Measurements from ENCODE around the gene MYH9. TPM values are rescaled to one million over a fixed set of nuclear protein-coding genes. Genes with fewer than 3 reads are reported as not detected.

MYH9 gene
- total RNA-seq, 1 donor from 2014 or later, result 122 TPM

DNA sequence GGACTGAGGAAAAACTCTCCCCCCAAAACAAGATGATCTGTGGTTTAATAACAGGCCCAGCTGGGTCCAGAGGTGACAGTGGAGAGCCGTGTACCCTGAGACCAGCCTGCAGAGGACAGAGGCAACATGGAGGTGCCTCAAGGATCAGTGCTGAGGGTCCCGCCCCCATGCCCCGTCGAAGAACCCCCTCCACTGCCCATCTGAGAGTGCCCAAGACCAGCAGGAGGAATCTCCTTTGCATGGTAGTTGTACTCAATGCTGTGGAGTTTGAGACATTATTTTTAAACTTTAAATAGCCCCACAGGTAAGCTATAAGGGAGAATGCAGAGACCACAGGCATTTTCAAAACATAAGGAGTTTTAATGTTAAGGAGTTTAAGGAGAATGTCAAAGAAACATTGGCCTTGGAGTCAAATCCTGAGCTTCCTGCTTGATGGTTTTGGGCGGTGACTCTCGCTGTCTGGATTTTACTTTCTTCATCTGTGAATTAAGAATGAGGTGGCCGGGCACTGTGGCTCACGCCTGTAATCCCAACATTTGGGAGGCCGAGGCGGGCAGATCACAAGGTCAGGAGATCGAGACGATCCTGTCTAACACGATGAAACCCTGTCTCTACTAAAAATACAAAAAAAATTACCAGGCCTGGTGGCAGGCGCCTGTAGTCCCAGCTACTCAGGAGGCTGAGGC is 128.0 kb downstream of the MYH9 start:
- H3K4me1 Mint-ChIP-seq (ENCODE audit: low read depth, unreplicated experiment), result peaks cover 7% of the 10 kb centered on the region

DNA sequence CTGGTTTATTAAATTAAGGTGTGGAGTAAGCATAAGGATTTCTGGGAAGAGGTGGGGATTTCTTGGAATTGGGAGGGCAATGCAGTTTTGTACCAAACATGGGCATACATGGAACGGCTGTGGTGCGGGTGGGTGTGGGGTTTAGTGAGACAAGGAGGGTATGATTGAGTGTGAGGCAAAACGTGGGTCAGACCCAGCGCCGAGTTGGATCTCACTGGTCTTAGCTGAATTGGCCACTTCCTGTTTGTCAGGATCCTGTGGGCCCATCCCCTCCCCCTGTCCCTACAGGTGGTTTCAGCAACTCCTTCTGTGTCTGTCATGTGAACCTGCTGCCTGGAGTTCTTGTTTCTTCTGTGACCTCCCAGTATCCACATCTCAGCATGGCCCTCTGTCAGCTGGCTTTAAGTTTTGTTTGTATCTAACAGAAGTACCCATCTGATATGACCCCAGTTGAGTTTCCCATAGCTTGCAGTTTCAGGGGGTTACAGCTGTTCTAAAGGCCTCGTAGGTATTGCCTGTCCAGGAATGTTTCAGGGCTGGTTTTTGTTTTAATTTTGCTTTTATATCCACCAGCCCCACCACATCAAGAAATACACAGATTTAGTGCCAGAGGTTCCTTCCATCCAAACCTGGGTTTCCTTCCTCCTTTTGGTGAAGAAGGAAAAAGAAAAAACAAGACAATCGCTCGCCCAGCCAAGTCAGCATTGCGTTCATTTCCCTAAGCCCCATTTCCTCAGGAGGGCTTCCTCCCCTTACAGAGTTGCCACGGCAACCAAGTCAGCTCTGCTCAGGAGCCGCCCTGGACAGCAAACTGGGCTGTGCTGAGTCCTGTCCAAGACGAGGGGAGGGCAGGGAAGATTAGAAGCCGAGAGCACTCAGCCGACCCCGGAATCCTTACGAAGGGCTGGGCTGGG is 128.8 kb downstream of the MYH9 start:
- no peak overlapping the region for H3K27ac Mint-ChIP-seq (ENCODE audit: unreplicated experiment)
- no peaks in the 10 kb centered on the region for H3K36me3 Mint-ChIP-seq (ENCODE audit: unreplicated experiment)
- H3K4me1 Mint-ChIP-seq (ENCODE audit: low read depth, unreplicated experiment), result peaks cover 7% of the 10 kb centered on the region
- DNase-seq, result peak; percentile 38
- H3K9me3 Mint-ChIP-seq (ENCODE audit: unreplicated experiment), result peaks cover 2% of the 10 kb centered on the region
- H3K27me3 Mint-ChIP-seq (ENCODE audit: unreplicated experiment), result peaks cover 6% of the 10 kb centered on the region
- H3K4me3 Mint-ChIP-seq (ENCODE audit: unreplicated experiment), result no peak overlapping the region
- TF ChIP-seq, protein P1, sequence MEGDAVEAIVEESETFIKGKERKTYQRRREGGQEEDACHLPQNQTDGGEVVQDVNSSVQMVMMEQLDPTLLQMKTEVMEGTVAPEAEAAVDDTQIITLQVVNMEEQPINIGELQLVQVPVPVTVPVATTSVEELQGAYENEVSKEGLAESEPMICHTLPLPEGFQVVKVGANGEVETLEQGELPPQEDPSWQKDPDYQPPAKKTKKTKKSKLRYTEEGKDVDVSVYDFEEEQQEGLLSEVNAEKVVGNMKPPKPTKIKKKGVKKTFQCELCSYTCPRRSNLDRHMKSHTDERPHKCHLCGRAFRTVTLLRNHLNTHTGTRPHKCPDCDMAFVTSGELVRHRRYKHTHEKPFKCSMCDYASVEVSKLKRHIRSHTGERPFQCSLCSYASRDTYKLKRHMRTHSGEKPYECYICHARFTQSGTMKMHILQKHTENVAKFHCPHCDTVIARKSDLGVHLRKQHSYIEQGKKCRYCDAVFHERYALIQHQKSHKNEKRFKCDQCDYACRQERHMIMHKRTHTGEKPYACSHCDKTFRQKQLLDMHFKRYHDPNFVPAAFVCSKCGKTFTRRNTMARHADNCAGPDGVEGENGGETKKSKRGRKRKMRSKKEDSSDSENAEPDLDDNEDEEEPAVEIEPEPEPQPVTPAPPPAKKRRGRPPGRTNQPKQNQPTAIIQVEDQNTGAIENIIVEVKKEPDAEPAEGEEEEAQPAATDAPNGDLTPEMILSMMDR (IDR thresholded peaks at IDR 0.05; ENCODE audit: partially characterized antibody, unreplicated experiment), result no peak

More for the DNA sequence above, 128.0 kb downstream of the MYH9 start:
- Mint-ChIP-seq H3K27ac (ENCODE audit: unreplicated experiment) (no peak overlapping the region), H3K36me3 (ENCODE audit: unreplicated experiment) (no peaks in the 10 kb centered on the region), H3K27me3 (ENCODE audit: unreplicated experiment) (peaks cover 6% of the 10 kb centered on the region), H3K9me3 (ENCODE audit: unreplicated experiment) (peaks cover 2% of the 10 kb centered on the region), H3K4me3 (ENCODE audit: unreplicated experiment) (no peak overlapping the region)
- no peak for DNase-seq
- TF ChIP-seq, protein P1 (IDR thresholded peaks at IDR 0.05; ENCODE audit: partially characterized antibody, unreplicated experiment), result no peak

- H3K27ac Mint-ChIP-seq (ENCODE audit: unreplicated experiment), result no peak overlapping the region
- peaks cover 7% of the 10 kb centered on the region for H3K4me1 Mint-ChIP-seq (ENCODE audit: low read depth, unreplicated experiment)
- no peak for DNase-seq
- peaks cover 2% of the 10 kb centered on the region for H3K9me3 Mint-ChIP-seq (ENCODE audit: unreplicated experiment)
- H3K4me3 Mint-ChIP-seq (ENCODE audit: unreplicated experiment), result no peak overlapping the region
- peaks cover 6% of the 10 kb centered on the region for H3K27me3 Mint-ChIP-seq (ENCODE audit: unreplicated experiment)
- TF ChIP-seq, protein P1 (IDR thresholded peaks at IDR 0.05; ENCODE audit: partially characterized antibody, unreplicated experiment), result no peak
- no peaks in the 10 kb centered on the region for H3K36me3 Mint-ChIP-seq (ENCODE audit: unreplicated experiment)
These were observed 129.7 kb downstream of the MYH9 start for GRCh38 chr22:36257948-36258670.

GRCh38 chr22:36257308-36257707 is 130.5 kb downstream of the MYH9 start:
- H3K27me3 Mint-ChIP-seq (ENCODE audit: unreplicated experiment), result peaks cover 7% of the 10 kb centered on the region
- H3K4me1 Mint-ChIP-seq (ENCODE audit: low read depth, unreplicated experiment), result peaks cover 7% of the 10 kb centered on the region
- DNase-seq, result no peak
- peaks cover 2% of the 10 kb centered on the region for H3K9me3 Mint-ChIP-seq (ENCODE audit: unreplicated experiment)
- TF ChIP-seq, protein P1 (IDR thresholded peaks at IDR 0.05; ENCODE audit: partially characterized antibody, unreplicated experiment), result no peak
- H3K4me3 Mint-ChIP-seq (ENCODE audit: unreplicated experiment), result no peak overlapping the region
- no peak overlapping the region for H3K27ac Mint-ChIP-seq (ENCODE audit: unreplicated experiment)
- H3K36me3 Mint-ChIP-seq (ENCODE audit: unreplicated experiment), result no peaks in the 10 kb centered on the region

All from glutamatergic neuron (in vitro differentiated cells).